ENCODE results near the gene ADORA2A. TPM values are rescaled to one million over a fixed set of nuclear protein-coding genes. Genes with fewer than 3 reads are reported as not detected.

Gene ADORA2A
- total and polyA plus RNA-seq, 2 of the 13 experiments (the other 11 are each of a cell fraction or from before 2014, with no cell fraction given), result 3.3 to 5.0 TPM

- peak; percentile 44 for DNase-seq (ENCODE audit: low spot score)
- H3K27me3 ChIP-seq (ENCODE audit: control insufficient read depth in 1 of 2, insufficient read depth in 2 of 2, low read length in 2 of 2), result no peaks in the 10 kb centered on the region
- FAIRE-seq, result no peak
- BruUV-seq (replicated peaks), result no TSS peak
- intact Hi-C loops (cut with micrococcal nuclease; ENCODE audit: unreplicated experiment), result no loop called here
- H3K9me3 ChIP-seq (ENCODE audit: low read length), result no peaks in the 10 kb centered on the region
- in situ Hi-C loops (cut with HindIII; ENCODE audit: extremely low pct_ligation_motif_present, low pct_unique_long_range_greater_than_20kb), result no loop called here
- WGBS (ENCODE audit: low lambda C conversion rate), result 47% methylated on average over 2 of the region's 2 CpGs
- peaks cover 59% of the 10 kb centered on the region for H3K4me1 ChIP-seq (ENCODE audit: insufficient read depth, low read length)
- H3K36me3 ChIP-seq (replicated peaks in 1 of 2; ENCODE audit: control insufficient read depth in 1 of 2, insufficient read depth in 2 of 2, low read length in 2 of 2), result no peaks in the 10 kb centered on the region
- H3K79me2 ChIP-seq (ENCODE audit: insufficient read depth, low read length), result no peaks in the 10 kb centered on the region
- ChIA-PET CTCF (ENCODE audit: low intra/inter-chr PET ratio, low total read pairs) (no interaction called here), POLR2A (interaction anchor here (0.7 to 3.3 kb wide), 4 partner anchors 10 to 26 kb away, joined by 3 to 17 read pairs (median 6); no protein-coding TSS in a partner anchor)
- H3K4me3 ChIP-seq (replicated peaks in 1 of 3; ENCODE audit: insufficient read depth in 1 of 3, low read depth in 2 of 3, low read length in 3 of 3), result no peak overlapping the region
- H2AFZ ChIP-seq (ENCODE audit: low read length), result no peak overlapping the region
- no peaks in the 10 kb centered on the region for H4K20me1 ChIP-seq (ENCODE audit: insufficient read depth, low read length)
- H3K9ac ChIP-seq (ENCODE audit: insufficient read depth, low read depth, low read length), result no peak overlapping the region
- ATAC-seq, result peak; percentile 83
- 0 out of 2 replicates have a peak overlapping the region, but pooled peaks have one; percentile 13 for H3K4me2 ChIP-seq (ENCODE audit: low read depth, low read length)
- H3K27ac ChIP-seq (ENCODE audit: extremely low read length, insufficient read depth, low read length), result no peak overlapping the region
- TF ChIP-seq TAF15 (IDR thresholded peaks at IDR 0.05; ENCODE audit: low read depth, low read length, poor library complexity, severe bottlenecking), result no peak
- TF ChIP-seq NFRKB (IDR thresholded peaks at IDR 0.05), result no peak
- TF ChIP-seq MAFK (conservative IDR thresholded peaks at IDR 0.05 in 1 of 2, IDR thresholded peaks at IDR 0.05 in 1 of 2; ENCODE audit: low read length in 2 of 2), result peak; percentile 9 to 41; a peak in 1 of 4 replicates
- no peak for TF ChIP-seq SUZ12 (IDR thresholded peaks at IDR 0.05; ENCODE audit: low read depth, low read length)
- TF ChIP-seq FOSL1 (CRISPR knock-in tag; IDR thresholded peaks at IDR 0.05; ENCODE audit: borderline replicate concordance), result peak; percentile 35; the same call in 1 of the 2 replicates
- no peak for TF ChIP-seq ZNF24 (IDR thresholded peaks at IDR 0.05)
- TF ChIP-seq FOSL2 (CRISPR knock-in tag; IDR thresholded peaks at IDR 0.05), result peak; percentile 81
- TF ChIP-seq, protein P1, sequence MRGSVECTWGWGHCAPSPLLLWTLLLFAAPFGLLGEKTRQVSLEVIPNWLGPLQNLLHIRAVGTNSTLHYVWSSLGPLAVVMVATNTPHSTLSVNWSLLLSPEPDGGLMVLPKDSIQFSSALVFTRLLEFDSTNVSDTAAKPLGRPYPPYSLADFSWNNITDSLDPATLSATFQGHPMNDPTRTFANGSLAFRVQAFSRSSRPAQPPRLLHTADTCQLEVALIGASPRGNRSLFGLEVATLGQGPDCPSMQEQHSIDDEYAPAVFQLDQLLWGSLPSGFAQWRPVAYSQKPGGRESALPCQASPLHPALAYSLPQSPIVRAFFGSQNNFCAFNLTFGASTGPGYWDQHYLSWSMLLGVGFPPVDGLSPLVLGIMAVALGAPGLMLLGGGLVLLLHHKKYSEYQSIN (CRISPR knock-in tag; IDR thresholded peaks at IDR 0.05; ENCODE audit: borderline replicate concordance), result no peak
- TF ChIP-seq, protein P2, sequence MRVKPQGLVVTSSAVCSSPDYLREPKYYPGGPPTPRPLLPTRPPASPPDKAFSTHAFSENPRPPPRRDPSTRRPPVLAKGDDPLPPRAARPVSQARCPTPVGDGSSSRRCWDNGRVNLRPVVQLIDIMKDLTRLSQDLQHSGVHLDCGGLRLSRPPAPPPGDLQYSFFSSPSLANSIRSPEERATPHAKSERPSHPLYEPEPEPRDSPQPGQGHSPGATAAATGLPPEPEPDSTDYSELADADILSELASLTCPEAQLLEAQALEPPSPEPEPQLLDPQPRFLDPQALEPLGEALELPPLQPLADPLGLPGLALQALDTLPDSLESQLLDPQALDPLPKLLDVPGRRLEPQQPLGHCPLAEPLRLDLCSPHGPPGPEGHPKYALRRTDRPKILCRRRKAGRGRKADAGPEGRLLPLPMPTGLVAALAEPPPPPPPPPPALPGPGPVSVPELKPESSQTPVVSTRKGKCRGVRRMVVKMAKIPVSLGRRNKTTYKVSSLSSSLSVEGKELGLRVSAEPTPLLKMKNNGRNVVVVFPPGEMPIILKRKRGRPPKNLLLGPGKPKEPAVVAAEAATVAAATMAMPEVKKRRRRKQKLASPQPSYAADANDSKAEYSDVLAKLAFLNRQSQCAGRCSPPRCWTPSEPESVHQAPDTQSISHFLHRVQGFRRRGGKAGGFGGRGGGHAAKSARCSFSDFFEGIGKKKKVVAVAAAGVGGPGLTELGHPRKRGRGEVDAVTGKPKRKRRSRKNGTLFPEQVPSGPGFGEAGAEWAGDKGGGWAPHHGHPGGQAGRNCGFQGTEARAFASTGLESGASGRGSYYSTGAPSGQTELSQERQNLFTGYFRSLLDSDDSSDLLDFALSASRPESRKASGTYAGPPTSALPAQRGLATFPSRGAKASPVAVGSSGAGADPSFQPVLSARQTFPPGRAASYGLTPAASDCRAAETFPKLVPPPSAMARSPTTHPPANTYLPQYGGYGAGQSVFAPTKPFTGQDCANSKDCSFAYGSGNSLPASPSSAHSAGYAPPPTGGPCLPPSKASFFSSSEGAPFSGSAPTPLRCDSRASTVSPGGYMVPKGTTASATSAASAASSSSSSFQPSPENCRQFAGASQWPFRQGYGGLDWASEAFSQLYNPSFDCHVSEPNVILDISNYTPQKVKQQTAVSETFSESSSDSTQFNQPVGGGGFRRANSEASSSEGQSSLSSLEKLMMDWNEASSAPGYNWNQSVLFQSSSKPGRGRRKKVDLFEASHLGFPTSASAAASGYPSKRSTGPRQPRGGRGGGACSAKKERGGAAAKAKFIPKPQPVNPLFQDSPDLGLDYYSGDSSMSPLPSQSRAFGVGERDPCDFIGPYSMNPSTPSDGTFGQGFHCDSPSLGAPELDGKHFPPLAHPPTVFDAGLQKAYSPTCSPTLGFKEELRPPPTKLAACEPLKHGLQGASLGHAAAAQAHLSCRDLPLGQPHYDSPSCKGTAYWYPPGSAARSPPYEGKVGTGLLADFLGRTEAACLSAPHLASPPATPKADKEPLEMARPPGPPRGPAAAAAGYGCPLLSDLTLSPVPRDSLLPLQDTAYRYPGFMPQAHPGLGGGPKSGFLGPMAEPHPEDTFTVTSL (CRISPR knock-in tag; IDR thresholded peaks at IDR 0.05; ENCODE audit: borderline replicate concordance), result no peak
- peak; percentile 27 for TF ChIP-seq TEAD3 (CRISPR knock-in tag; optimal IDR thresholded peaks at IDR 0.05; ENCODE audit: borderline replicate concordance)
- 0 out of 2 replicates have a peak, but pooled peaks have one; percentile 18 for TF ChIP-seq SAP130 (CRISPR knock-in tag; IDR thresholded peaks at IDR 0.05; ENCODE audit: low read depth)
- no peak for TF ChIP-seq ZNF891 (CRISPR knock-in tag; IDR thresholded peaks at IDR 0.05)
- TF ChIP-seq PLSCR1 (CRISPR knock-in tag; IDR thresholded peaks at IDR 0.05; ENCODE audit: borderline replicate concordance), result no peak
- TF ChIP-seq ZNF589 (CRISPR knock-in tag; conservative IDR thresholded peaks at IDR 0.05), result no peak
- TF ChIP-seq MBNL3 (CRISPR knock-in tag; conservative IDR thresholded peaks at IDR 0.05), result no peak
These were observed 59.1 kb downstream of the ADORA2A start for GRCh38 chr22:24486501-24486921.

Measured in HepG2 (cell line).